ENCODE measurements around the gene SMPDL3B.

The SMPDL3B gene

GRCh38 chr1:27928216-27928954 lies 6.4 kb upstream of the SMPDL3B start:
- TF ChIP-seq CTCF (IDR thresholded peaks at IDR 0.05; ENCODE audit: low read depth, low read length), result no peak
- DNase-seq (ENCODE audit: extremely low read depth, low read depth), result no peak

- DNase-seq (ENCODE audit: extremely low read depth, low read depth), result no peak
- no peak for TF ChIP-seq CTCF (IDR thresholded peaks at IDR 0.05; ENCODE audit: low read depth, low read length)
Measured at GRCh38 chr1:27931184-27931583, 3.6 kb upstream of the SMPDL3B start.

GRCh38 chr1:27931759-27932158 lies 3.0 kb upstream of the SMPDL3B start:
- DNase-seq (ENCODE audit: extremely low read depth, low read depth), result no peak
- no peak for TF ChIP-seq CTCF (IDR thresholded peaks at IDR 0.05; ENCODE audit: low read depth, low read length)

- no peak for TF ChIP-seq CTCF (IDR thresholded peaks at IDR 0.05; ENCODE audit: low read depth, low read length)
- DNase-seq (ENCODE audit: extremely low read depth, low read depth), result no peak
Measured at GRCh38 chr1:27935721-27936120, 921 bp downstream of the SMPDL3B start.

DNA sequence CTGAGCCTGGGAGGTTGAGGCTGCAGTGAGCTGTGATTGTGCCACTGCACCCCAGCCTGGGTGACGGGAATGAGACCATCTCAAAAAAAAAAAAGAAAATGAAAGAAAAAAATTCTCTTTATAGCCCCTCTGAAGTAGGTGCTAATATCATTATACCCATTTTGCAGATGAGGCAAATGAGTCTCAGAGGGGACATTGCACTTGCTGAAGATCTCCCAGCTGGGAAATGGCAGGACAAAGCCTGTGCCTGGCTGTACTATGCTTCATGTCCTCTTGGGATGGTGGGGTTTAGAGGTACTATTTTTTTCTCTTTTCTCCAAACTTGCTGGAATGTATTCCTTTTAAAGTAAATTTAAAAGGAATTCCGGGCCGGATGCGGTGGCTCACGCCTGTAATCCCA lies 1.6 kb downstream of the SMPDL3B start:
- no peak for DNase-seq (ENCODE audit: extremely low read depth, low read depth)
- TF ChIP-seq CTCF (IDR thresholded peaks at IDR 0.05; ENCODE audit: low read depth, low read length), result no peak

DNA sequence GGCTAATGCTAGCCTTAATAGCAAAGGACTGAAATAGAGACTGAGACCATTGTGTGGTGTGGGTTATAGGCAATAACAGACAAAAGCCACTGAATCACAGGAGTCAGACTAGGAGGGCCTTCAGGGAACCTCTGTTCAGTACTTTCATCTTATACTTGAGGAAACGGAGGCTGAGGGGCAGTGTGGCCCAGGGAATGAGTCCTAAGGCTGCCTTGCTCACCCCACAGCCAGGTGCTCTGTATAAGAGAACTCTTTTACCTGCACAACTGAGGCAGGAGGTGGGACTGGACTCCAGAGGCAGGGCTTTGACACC lies 2.7 kb downstream of the SMPDL3B start:
- TF ChIP-seq CTCF (IDR thresholded peaks at IDR 0.05; ENCODE audit: low read depth, low read length), result no peak
- DNase-seq (ENCODE audit: extremely low read depth, low read depth), result no peak

GRCh38 chr1:27938488-27938887 lies 3.7 kb downstream of the SMPDL3B start:
- TF ChIP-seq CTCF (IDR thresholded peaks at IDR 0.05; ENCODE audit: low read depth, low read length), result no peak
- no peak for DNase-seq (ENCODE audit: extremely low read depth, low read depth)

Data from AG09319 (cell line).